Left forelimb (tissue), 1 donor: ENCODE data around the gene SERTAD3.
"Not testable (repeated sequence)": the region's sequence is repeated elsewhere in the genome, so short reads cannot be mapped to it uniquely, and the experiment has no call there.

Experiments
- DNase-seq: peaks from one replicate; pipeline ENCODE4 v3.0.0-alpha.2; 2018; ENCODE audit warnings: low spot score

Gene SERTAD3

GRCh38 chr19:40444000-40444824, at the start of gene SERTAD3:
Gene SERTAD3, minus strand, starts transcription at chr19:40444335. Its CDS starts 2,255 bp downstream, at chr19:40442080.
- peak; percentile 98 for DNase-seq

- no peak for DNase-seq
Measured at GRCh38 chr19:40493778-40494177, 49.6 kb upstream of the SERTAD3 start.

- no peak for DNase-seq
Measured at GRCh38 chr19:40492274-40492673, 48.1 kb upstream of the SERTAD3 start.

GRCh38 chr19:40489882-40490230, 45.7 kb upstream of the SERTAD3 start:
- DNase-seq, result no peak

GRCh38 chr19:40486017-40486416, 41.9 kb upstream of the SERTAD3 start:
- no peak for DNase-seq

GRCh38 chr19:40475878-40476644, 31.9 kb upstream of the SERTAD3 start:
- DNase-seq, result not testable (repeated sequence)

- no peak for DNase-seq
Measured at GRCh38 chr19:40474737-40475136, 30.6 kb upstream of the SERTAD3 start.

- DNase-seq, result no peak
Measured at GRCh38 chr19:40472516-40472915, 28.4 kb upstream of the SERTAD3 start.

- no peak for DNase-seq
Measured at GRCh38 chr19:40471111-40471510, 27.0 kb upstream of the SERTAD3 start.

- DNase-seq, result no peak
Measured at GRCh38 chr19:40469011-40469410, 24.9 kb upstream of the SERTAD3 start.

- no peak for DNase-seq
Measured at GRCh38 chr19:40466985-40467734, 23.0 kb upstream of the SERTAD3 start, which contains the start of gene SPTBN4. Gene SPTBN4, plus strand, starts transcription at chr19:40467001. Its CDS starts 5,621 bp downstream, at chr19:40472622.

GRCh38 chr19:40466219-40466984, 22.3 kb upstream of the SERTAD3 start:
- DNase-seq, result no peak

GRCh38 chr19:40465557-40466218, 21.6 kb upstream of the SERTAD3 start, which contains the start of gene BLVRB:
Gene BLVRB, minus strand, starts transcription at chr19:40465745. Its CDS starts 57 bp downstream, at chr19:40465688.
- peak; percentile 99 for DNase-seq

GRCh38 chr19:40465025-40465556, 21.0 kb upstream of the SERTAD3 start:
- DNase-seq, result no peak

- DNase-seq, result peak; percentile 81
Measured at GRCh38 chr19:40464059-40465024, 20.2 kb upstream of the SERTAD3 start.

- not testable (repeated sequence) for DNase-seq
Measured at GRCh38 chr19:40463587-40464037, 19.5 kb upstream of the SERTAD3 start.

GRCh38 chr19:40461669-40462221, 17.6 kb upstream of the SERTAD3 start:
- DNase-seq, result no peak

- DNase-seq, result no peak
Measured at GRCh38 chr19:40460185-40460584, 16.1 kb upstream of the SERTAD3 start.

GRCh38 chr19:40458597-40458974, 14.5 kb upstream of the SERTAD3 start:
- no peak for DNase-seq
